Right atrium auricular region (tissue), 2 donors: ENCODE measurements around the gene OGN. TPM values are rescaled to one million over a fixed set of nuclear protein-coding genes. Genes with fewer than 3 reads are reported as not detected.
A peak's percentile ranks its signal among the peaks of the same experiment; 100 is the strongest.

Experiments
- DNase-seq: peaks from one replicate; pipeline ENCODE4 v3.0.0-alpha.2; 2019; ENCODE audit warnings: low spot score
- H3K27ac ChIP-seq, 2 donors: fragments of 200-600 bp; sonication (generic); 1 replicate in 1 of 2; 2 replicates in 1 of 2; pipeline ENCODE4 v1.5.1; 2016 to 2019
- H3K27me3 ChIP-seq, 2 donors: fragments of 200-600 bp; sonication (generic); one replicate each; pipeline versions ENCODE4 v1.5.1 to v1.6.0; 2017 to 2019
- H3K36me3 ChIP-seq: fragments of 200-600 bp; sonication (generic); one replicate; pipeline ENCODE4 v1.5.1; 2016
- H3K4me1 ChIP-seq, 2 donors: fragments of 200-600 bp; sonication (generic); one replicate each; pipeline versions ENCODE4 v1.5.1 to v1.6.0; 2017 to 2019
- H3K4me3 ChIP-seq, 2 donors: fragments of 200-600 bp; sonication (generic); 1 replicate in 1 of 2; 2 replicates in 1 of 2; pipeline ENCODE4 v1.5.1; 2017 to 2019; ENCODE audit warnings: mild to moderate bottlenecking in 1 of 2, moderate library complexity in 1 of 2
- H3K9me3 ChIP-seq, 2 donors: fragments of 200-600 bp; sonication (generic); one replicate each; pipeline ENCODE4 v1.5.1; 2019
- total RNA-seq, 2 donors: library from RNA; depleted of rRNA; stranded (reverse); fragments of >200 nt; gene quantifications; one replicate each; pipeline ENCODE4 v1.1.0, GENCODE V29; 2016
- TF ChIP-seq, protein P1 (sequence below), 2 donors: fragments of 200-600 bp; sonication (generic); IDR thresholded peaks; one replicate each; pipeline ENCODE4 v1.5.1; 2019; ENCODE audit warnings: antibody characterized with exemption in 2 of 2

OGN gene
- total RNA-seq, 2 donors from 2014 or later, result 15.5 to 39.1 TPM

DNA sequence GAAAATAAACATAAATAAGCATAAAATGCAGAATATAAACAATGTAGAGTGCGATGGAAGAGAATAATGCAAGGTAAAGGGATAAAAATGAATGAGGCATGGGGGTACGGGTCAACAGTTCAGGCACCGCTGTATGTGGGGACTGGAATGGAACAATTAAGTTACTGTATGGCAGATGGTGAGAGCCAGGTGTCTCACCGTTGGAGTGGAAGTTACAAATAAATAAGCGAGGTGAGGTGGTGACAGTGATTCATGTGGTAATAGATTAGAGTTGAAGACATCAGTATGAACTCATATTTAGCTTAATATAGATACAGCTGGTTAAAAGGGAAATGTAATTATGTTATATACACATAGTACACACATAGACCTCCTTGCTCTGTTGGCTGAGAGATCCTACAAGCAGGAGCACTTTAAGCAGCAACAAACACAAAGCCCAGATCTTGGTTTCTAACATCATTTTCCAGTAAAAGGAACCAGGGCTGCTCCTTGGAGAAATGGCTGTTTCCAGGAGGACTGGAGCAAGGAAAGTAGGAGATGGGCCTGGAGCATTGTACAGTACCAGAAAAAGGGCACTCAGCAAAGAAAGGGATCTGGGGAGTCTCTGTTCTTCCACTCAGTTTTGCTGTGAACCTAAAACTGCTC is 22.2 kb upstream of the OGN start:
- Histone ChIP-seq H3K4me1 (peaks cover 0 to 19% of the 10 kb centered on the region in 2 donors), H3K27me3 (no peaks in the 10 kb centered on the region), H3K4me3 (no peak overlapping the region), H3K27ac (no peak overlapping the region), H3K9me3 (no peaks in the 10 kb centered on the region), H3K36me3 (no peaks in the 10 kb centered on the region)
- TF ChIP-seq, protein P1, sequence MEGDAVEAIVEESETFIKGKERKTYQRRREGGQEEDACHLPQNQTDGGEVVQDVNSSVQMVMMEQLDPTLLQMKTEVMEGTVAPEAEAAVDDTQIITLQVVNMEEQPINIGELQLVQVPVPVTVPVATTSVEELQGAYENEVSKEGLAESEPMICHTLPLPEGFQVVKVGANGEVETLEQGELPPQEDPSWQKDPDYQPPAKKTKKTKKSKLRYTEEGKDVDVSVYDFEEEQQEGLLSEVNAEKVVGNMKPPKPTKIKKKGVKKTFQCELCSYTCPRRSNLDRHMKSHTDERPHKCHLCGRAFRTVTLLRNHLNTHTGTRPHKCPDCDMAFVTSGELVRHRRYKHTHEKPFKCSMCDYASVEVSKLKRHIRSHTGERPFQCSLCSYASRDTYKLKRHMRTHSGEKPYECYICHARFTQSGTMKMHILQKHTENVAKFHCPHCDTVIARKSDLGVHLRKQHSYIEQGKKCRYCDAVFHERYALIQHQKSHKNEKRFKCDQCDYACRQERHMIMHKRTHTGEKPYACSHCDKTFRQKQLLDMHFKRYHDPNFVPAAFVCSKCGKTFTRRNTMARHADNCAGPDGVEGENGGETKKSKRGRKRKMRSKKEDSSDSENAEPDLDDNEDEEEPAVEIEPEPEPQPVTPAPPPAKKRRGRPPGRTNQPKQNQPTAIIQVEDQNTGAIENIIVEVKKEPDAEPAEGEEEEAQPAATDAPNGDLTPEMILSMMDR (IDR thresholded peaks at IDR 0.05), result no peak
- no peak for DNase-seq

DNA sequence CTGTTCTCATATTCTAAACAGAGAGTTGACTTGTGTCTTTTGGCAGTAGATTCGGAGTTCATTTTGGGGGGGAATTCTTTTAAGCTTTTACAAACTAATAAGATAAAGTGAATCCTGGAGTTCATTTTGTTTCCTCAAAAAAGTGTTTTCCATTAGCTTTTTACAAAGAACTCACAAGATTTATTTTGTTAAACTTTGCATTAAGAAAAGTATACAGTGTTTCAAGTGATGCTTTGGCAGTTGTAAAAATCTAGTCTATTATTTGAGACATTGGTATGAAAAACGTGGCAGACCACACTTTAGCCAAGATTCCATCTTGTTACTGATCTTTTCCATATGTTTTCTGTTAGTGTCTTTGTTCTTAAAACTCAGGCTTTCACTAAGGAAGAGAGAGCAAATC is 21.1 kb upstream of the OGN start:
- Histone ChIP-seq H3K4me1 (peaks cover 0 to 19% of the 10 kb centered on the region in 2 donors), H3K27me3 (no peaks in the 10 kb centered on the region), H3K36me3 (no peaks in the 10 kb centered on the region), H3K27ac (peak overlapping the region in 1 of 2 donors; percentile 17), H3K9me3 (no peaks in the 10 kb centered on the region), H3K4me3 (no peak overlapping the region)
- no peak for DNase-seq
- TF ChIP-seq, protein P1 (IDR thresholded peaks at IDR 0.05), result no peak

DNA sequence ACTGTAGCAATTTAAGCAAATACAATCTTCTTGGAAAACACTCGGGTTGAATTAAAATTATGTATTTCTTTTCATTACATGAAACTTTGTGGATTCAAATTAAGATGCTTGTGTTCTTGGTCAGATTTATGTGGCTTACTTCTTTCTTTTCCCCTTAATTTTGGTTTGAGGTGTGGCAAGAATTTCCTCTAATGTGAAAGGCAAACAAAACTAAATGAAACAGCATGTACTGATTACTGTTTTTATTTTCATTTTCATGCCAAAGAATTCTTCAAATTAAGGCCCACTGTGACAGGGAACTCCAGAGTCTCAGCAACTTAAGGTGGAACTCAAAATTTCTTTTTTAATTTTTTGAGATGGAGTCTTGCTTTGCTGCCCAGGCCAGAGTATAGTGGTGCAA is 20.0 kb upstream of the OGN start, which contains the start of gene OMD:
TSS of gene OMD (minus strand) at position 132 of the 400 bp plus-strand sequence. CDS start 6,913 bp downstream, outside the sequence.
- Histone ChIP-seq H3K4me3 (peak within 1 kb of the TSS; percentile 11 to 29), H3K9me3 (no peaks in the 10 kb centered on the region), H3K27me3 (no peaks in the 10 kb centered on the region), H3K27ac (peak within 1 kb of the TSS; percentile 1 to 26), H3K36me3 (no peaks in the 10 kb centered on the region), H3K4me1 (peaks cover 0 to 19% of the 10 kb centered on the region in 2 donors)
- TF ChIP-seq, protein P1 (IDR thresholded peaks at IDR 0.05), result no peak
- DNase-seq, result no peak

DNA sequence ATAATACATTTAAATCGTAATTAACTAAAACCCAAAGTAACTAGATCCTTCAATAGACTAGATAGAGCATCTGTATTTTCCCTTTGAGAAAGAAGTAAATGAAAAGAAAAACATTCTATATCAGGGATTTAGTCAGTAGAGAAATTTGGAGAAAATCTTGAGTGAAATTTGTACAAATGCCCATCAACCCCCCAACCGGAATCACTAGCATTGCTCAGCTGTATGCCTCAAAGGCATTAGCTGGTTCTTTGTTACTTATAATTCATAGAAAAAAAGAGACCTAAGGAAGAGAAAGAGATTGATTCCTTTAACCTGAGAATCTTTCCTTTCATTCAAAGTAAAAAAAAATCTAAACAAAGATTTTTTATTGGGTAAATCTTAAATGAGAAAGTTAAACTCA is 19.2 kb upstream of the OGN start:
- Histone ChIP-seq H3K36me3 (no peaks in the 10 kb centered on the region), H3K4me1 (peaks cover 0 to 19% of the 10 kb centered on the region in 2 donors), H3K9me3 (no peaks in the 10 kb centered on the region), H3K4me3 (peak overlapping the region; percentile 11 to 29), H3K27me3 (no peaks in the 10 kb centered on the region), H3K27ac (peak overlapping the region; percentile 1 to 26)
- TF ChIP-seq, protein P1 (IDR thresholded peaks at IDR 0.05), result no peak
- no peak for DNase-seq

DNA sequence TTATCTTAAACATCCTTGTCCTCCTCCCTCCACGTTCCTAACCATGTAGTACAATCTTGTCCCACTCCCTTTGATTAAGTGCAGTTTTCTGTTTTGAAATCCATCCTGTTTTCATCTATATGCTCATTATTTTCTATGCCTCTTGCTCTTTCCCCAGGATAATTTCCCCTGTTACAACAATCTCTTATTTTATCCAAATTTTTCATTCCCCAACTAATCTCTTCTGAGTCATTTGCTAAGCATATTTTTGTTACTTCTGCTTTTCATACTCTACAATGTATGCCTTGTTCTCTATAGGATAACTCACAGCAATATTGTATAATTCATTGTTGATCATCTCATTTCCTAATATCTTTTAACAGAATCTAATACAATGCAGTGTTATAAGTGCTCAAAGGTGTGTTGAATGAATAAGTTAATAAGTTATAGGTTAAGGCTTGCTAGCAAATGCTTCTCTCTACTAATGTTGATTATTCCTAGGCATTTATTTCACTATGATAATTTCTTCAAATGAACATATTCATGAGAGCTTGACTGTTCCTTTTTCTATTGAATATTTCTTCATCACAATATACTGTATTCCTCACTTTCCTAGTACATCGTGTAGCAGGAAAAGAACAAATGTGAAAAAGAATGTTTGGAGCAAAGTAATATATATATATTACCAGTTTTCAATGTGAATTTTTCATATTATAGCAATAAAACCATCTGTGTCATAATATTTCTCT is 18.4 kb upstream of the OGN start:
- Histone ChIP-seq H3K4me1 (peaks cover 0 to 19% of the 10 kb centered on the region in 2 donors), H3K27ac (no peak overlapping the region)
- DNase-seq, result no peak

More for the DNA sequence above, 18.4 kb upstream of the OGN start:
- Histone ChIP-seq H3K36me3 (no peaks in the 10 kb centered on the region), H3K27me3 (no peaks in the 10 kb centered on the region), H3K4me3 (peak overlapping the region; percentile 11 to 29), H3K9me3 (no peaks in the 10 kb centered on the region)
- TF ChIP-seq, protein P1 (IDR thresholded peaks at IDR 0.05), result no peak
